PC-3 (cell line): Measurements from ENCODE around the gene ARG1. TPM values are rescaled to one million over a fixed set of nuclear protein-coding genes. Genes with fewer than 3 reads are reported as not detected.

ENCODE experiments used
- ATAC-seq: fragments of 200-7000 bp; cut with Tn5 transposase; 2 replicates; pipeline ENCODE4 v1.9.1; 2020; ENCODE audit warnings: mild to moderate bottlenecking, moderate library complexity
- BruUV-seq: library from RNA; stranded (reverse); fragments of 400-500 nt; replicated peaks from 2 replicates; lab custom pipeline; 2021; lab: Mats Ljungman, UMichigan
- CTCF ChIA-PET: fragments of 300-600 bp; sonication (Branson Sonifier 250); formaldehyde crosslinking; loops from one replicate; lab custom pipeline; 2022; ENCODE audit warnings: antibody characterized with exemption; lab: Charles Lee
- POLR2A ChIA-PET: fragments of 300-600 bp; sonication (Branson Sonifier 250); formaldehyde crosslinking; loops from one replicate; lab custom pipeline; 2022; ENCODE audit warnings: antibody characterized with exemption; ENCODE audit not compliant: unreplicated experiment; lab: Charles Lee
- DNase-seq: peaks from one replicate; pipeline ENCODE4 v3.0.0-alpha.2; 2015
- H2AFZ ChIP-seq: fragments of 300-600 bp; sonication (generic); 2 replicates; pipeline ENCODE4 v1.6.0; 2016; ENCODE audit warnings: antibody characterized with exemption, low read length
- H3F3A ChIP-seq: fragments of 300-600 bp; sonication (generic); one replicate; pipeline ENCODE4 v1.6.0; 2017; ENCODE audit warnings: antibody characterized with exemption, low read length, control low read depth, mild to moderate bottlenecking; ENCODE audit not compliant: unreplicated experiment
- H3K27ac ChIP-seq: fragments of 300-600 bp; sonication (generic); 2 replicates; pipeline ENCODE4 v1.5.1; 2016; ENCODE audit warnings: mild to moderate bottlenecking, low read length
- H3K27me3 ChIP-seq: fragments of 300-600 bp; sonication (generic); 2 replicates; pipeline ENCODE4 v1.6.1; 2016; ENCODE audit warnings: low read length, mixed read lengths
- H3K36me3 ChIP-seq: fragments of 300-600 bp; sonication (generic); 2 replicates; pipeline ENCODE4 v1.6.1; 2016; ENCODE audit warnings: low read depth, mixed run types, low read length, mixed read lengths
- H3K4me1 ChIP-seq: fragments of 300-600 bp; sonication (generic); 2 replicates; pipeline ENCODE4 v1.5.1; 2016; ENCODE audit warnings: low read length; ENCODE audit not compliant: insufficient read depth
- H3K4me2 ChIP-seq: fragments of 300-600 bp; sonication (generic); 2 replicates; pipeline ENCODE4 v1.6.0; 2016; ENCODE audit warnings: low read length
- H3K4me3 ChIP-seq: fragments of 300-600 bp; sonication (generic); 2 replicates; pipeline ENCODE4 v1.5.1; 2016; ENCODE audit warnings: mild to moderate bottlenecking, low read length, mixed read lengths
- H3K79me2 ChIP-seq: fragments of 300-600 bp; sonication (generic); 2 replicates; pipeline ENCODE4 v1.6.1; 2017; ENCODE audit warnings: low read length, mixed read lengths
- H3K9ac ChIP-seq: fragments of 300-600 bp; sonication (generic); 2 replicates; pipeline ENCODE4 v1.6.0; 2016; ENCODE audit warnings: mild to moderate bottlenecking, low read length
- H3K9me2 ChIP-seq: fragments of 300-600 bp; sonication (generic); replicated peaks from 2 replicates; pipeline ENCODE4 v1.6.1; 2016; ENCODE audit warnings: mixed run types, low read length, mixed read lengths
- H3K9me3 ChIP-seq: fragments of 300-600 bp; sonication (generic); 2 replicates; pipeline ENCODE4 v1.6.1; 2016; ENCODE audit warnings: low read length, mixed read lengths
- H4K20me1 ChIP-seq: fragments of 300-600 bp; sonication (generic); 2 replicates; pipeline ENCODE4 v1.6.1; 2016; ENCODE audit warnings: low read length, mixed read lengths
- EZH2 ChIP-seq: fragments of 300-600 bp; sonication (generic); IDR thresholded peaks from one replicate; pipeline ENCODE4 v1.6.1; 2017; ENCODE audit warnings: antibody characterized with exemption, mild to moderate bottlenecking, low read length; ENCODE audit not compliant: unreplicated experiment
- EZH2phosphoT487 ChIP-seq: fragments of 300-600 bp; sonication (generic); IDR thresholded peaks from 2 replicates; pipeline ENCODE4 v1.6.1; 2018; ENCODE audit warnings: mild to moderate bottlenecking, antibody characterized with exemption, low read length, borderline replicate concordance
- intact Hi-C: fragments of 100-400 bp; cut with micrococcal nuclease; formaldehyde crosslinking; loops from 2 replicates; pipeline ENCODE4 v1.9.0; 2023
- total RNA-seq: library from RNA; depleted of rRNA; stranded (reverse); fragments of >200 nt; gene quantifications from 2 replicates; pipeline ENCODE4 v1.2.3, GENCODE V29; 2014
- TF ChIP-seq, protein P1 (sequence below): fragments of 300-600 bp; sonication (generic); conservative IDR thresholded peaks from 2 replicates; pipeline ENCODE4 v1.5.1; 2017; ENCODE audit warnings: antibody characterized with exemption, low read depth, mild to moderate bottlenecking, low read length

ARG1 gene
- total RNA-seq, 1 experiment from 2014 or later: not detected

DNA sequence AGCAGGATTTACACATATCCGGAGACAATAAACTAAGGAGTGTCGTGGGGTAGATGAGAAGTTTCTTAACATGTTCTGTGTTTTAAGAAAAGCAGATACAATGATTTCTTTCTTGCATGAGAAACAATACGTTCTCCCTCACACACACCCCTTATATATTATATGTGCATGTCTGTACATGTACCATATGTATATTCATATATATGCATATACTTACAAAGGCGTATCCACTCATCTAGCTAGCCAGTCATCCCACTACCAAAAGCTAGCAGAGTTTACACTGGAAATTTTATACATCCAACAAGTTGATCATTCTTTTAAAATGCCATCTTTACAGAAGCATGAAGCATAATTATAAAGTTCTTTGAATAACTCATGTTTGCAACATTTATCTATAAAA is 14.9 kb downstream of the ARG1 start:
- no peaks in the 10 kb centered on the region for H3K4me1 ChIP-seq
- no TSS peak for BruUV-seq
- intact Hi-C loops: no loop called here
- no peak overlapping the region for H3K4me2 ChIP-seq
- no peaks in the 10 kb centered on the region for H3K27me3 ChIP-seq
- no peaks in the 10 kb centered on the region for H3F3A ChIP-seq
- no peak overlapping the region for H2AFZ ChIP-seq
- H3K27ac ChIP-seq: no peak overlapping the region
- no peaks in the 10 kb centered on the region for H3K9me2 ChIP-seq
- no peak for ATAC-seq
- H3K36me3 ChIP-seq: peaks cover 25% of the 10 kb centered on the region
- ChIA-PET POLR2A (no interaction called here), CTCF (no interaction called here)
- no peaks in the 10 kb centered on the region for H3K79me2 ChIP-seq
- H3K9me3 ChIP-seq: no peaks in the 10 kb centered on the region
- no peak for DNase-seq
- no peak overlapping the region for H3K9ac ChIP-seq
- TF ChIP-seq, protein P1, sequence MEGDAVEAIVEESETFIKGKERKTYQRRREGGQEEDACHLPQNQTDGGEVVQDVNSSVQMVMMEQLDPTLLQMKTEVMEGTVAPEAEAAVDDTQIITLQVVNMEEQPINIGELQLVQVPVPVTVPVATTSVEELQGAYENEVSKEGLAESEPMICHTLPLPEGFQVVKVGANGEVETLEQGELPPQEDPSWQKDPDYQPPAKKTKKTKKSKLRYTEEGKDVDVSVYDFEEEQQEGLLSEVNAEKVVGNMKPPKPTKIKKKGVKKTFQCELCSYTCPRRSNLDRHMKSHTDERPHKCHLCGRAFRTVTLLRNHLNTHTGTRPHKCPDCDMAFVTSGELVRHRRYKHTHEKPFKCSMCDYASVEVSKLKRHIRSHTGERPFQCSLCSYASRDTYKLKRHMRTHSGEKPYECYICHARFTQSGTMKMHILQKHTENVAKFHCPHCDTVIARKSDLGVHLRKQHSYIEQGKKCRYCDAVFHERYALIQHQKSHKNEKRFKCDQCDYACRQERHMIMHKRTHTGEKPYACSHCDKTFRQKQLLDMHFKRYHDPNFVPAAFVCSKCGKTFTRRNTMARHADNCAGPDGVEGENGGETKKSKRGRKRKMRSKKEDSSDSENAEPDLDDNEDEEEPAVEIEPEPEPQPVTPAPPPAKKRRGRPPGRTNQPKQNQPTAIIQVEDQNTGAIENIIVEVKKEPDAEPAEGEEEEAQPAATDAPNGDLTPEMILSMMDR: no peak
- TF ChIP-seq EZH2 (no peak), EZH2phosphoT487 (no peak)
- H3K4me3 ChIP-seq: no peak overlapping the region
- no peaks in the 10 kb centered on the region for H4K20me1 ChIP-seq

DNA sequence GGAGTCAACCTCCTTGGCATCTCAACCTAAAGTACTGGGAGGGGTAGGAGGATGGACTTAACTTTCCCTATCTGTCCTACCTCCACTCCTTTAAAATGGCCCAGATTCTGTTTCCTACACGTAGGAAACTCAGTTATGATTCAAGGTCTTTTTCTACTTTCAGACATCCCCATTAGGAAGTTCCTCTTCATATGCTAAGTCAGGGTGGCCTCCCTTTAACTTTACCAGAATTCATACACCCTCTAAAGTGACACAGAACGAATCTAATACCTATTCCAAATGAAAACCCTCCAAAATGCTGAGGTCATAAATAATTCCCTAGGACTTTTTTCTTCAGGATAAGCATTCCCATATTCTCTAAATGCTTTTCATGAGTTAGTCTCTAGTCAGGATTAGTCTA is 15.6 kb downstream of the ARG1 start:
- DNase-seq (no peak), ATAC-seq (no peak)
- Histone ChIP-seq H3K27me3 (no peaks in the 10 kb centered on the region), H2AFZ (no peak overlapping the region), H3K9me3 (no peaks in the 10 kb centered on the region), H3K4me3 (no peak overlapping the region), H3K79me2 (no peaks in the 10 kb centered on the region), H4K20me1 (no peaks in the 10 kb centered on the region), H3F3A (no peaks in the 10 kb centered on the region), H3K4me1 (no peaks in the 10 kb centered on the region), H3K9me2 (no peaks in the 10 kb centered on the region), H3K4me2 (no peak overlapping the region), H3K27ac (no peak overlapping the region), H3K9ac (no peak overlapping the region), H3K36me3 (peaks cover 28% of the 10 kb centered on the region)
- CTCF ChIA-PET: no interaction called here
- no peak for TF ChIP-seq EZH2phosphoT487
- TF ChIP-seq EZH2: no peak
- TF ChIP-seq, protein P1: no peak
- BruUV-seq: no TSS peak
- POLR2A ChIA-PET: no interaction called here
- intact Hi-C loops: no loop called here

DNA sequence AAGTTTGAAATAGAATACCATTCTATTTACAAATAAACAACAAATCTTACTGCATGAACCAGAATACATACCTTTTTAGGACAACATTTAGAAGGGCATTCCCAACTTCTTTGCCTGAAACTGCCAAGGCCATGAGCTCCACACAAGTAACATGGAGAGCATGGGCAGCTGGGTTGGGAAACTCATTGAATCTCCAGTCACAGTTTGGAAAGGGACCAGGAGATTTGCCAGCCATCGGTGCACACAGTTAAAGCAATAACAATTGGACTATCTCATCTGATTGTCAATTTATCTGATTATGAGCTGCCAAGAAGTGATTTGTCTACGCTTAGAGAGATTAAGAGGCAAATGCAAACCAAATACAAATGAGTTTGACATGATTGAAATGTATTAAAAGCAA is 19.9 kb downstream of the ARG1 start:
- ChIA-PET CTCF (no interaction called here), POLR2A (no interaction called here)
- H3K4me3 ChIP-seq: no peak overlapping the region
- peaks cover 42% of the 10 kb centered on the region for H3K36me3 ChIP-seq
- BruUV-seq: no TSS peak
- intact Hi-C loops: no loop called here
- H3K79me2 ChIP-seq: no peaks in the 10 kb centered on the region
- no peaks in the 10 kb centered on the region for H3K4me1 ChIP-seq
- TF ChIP-seq, protein P1: no peak
- no peak for TF ChIP-seq EZH2phosphoT487
- no peak for TF ChIP-seq EZH2
- no peak overlapping the region for H3K9ac ChIP-seq
- no peaks in the 10 kb centered on the region for H3F3A ChIP-seq
- no peaks in the 10 kb centered on the region for H3K27me3 ChIP-seq
- no peaks in the 10 kb centered on the region for H3K9me3 ChIP-seq
- H2AFZ ChIP-seq: no peak overlapping the region
- H3K9me2 ChIP-seq: no peaks in the 10 kb centered on the region
- H3K27ac ChIP-seq: no peak overlapping the region
- DNase-seq (no peak), ATAC-seq (no peak)
- no peak overlapping the region for H3K4me2 ChIP-seq
- H4K20me1 ChIP-seq: no peaks in the 10 kb centered on the region
